IMR-90 (cell line): Measurements from ENCODE around the gene OPRM1.

Experiments
- CHD1 ChIP-seq: IDR thresholded peaks from 2 replicates; pipeline ENCODE4 v1.6.1; 2012; ENCODE audit warnings: low read depth, low read length, improper control_type of control experiment
- MAFK ChIP-seq: IDR thresholded peaks from 2 replicates; pipeline ENCODE4 v1.6.1; 2012; ENCODE audit warnings: low read depth, low read length, improper control_type of control experiment
- MAZ ChIP-seq: IDR thresholded peaks from 2 replicates; pipeline ENCODE4 v1.6.1; 2012; ENCODE audit warnings: low read depth, mild to moderate bottlenecking, low read length, improper control_type of control experiment, moderate library complexity, borderline replicate concordance
- TF ChIP-seq, protein P1 (sequence below): fragments of 150-350 bp; IDR thresholded peaks from 2 replicates; pipeline ENCODE4 v1.6.1; 2016; ENCODE audit warnings: low read depth, mild to moderate bottlenecking, low read length, moderate library complexity, borderline replicate concordance
- TF ChIP-seq, protein P2 (sequence below): conservative IDR thresholded peaks from 2 replicates; pipeline ENCODE4 v1.5.1; 2012; ENCODE audit warnings: mild to moderate bottlenecking, low read depth, low read length, improper control_type of control experiment
- TF ChIP-seq, protein P3 (sequence below): fragments of 150-350 bp; IDR thresholded peaks from 2 replicates; pipeline ENCODE4 v1.6.1; 2017; ENCODE audit warnings: mild to moderate bottlenecking, antibody characterized with exemption, low read length, low read depth

DNA sequence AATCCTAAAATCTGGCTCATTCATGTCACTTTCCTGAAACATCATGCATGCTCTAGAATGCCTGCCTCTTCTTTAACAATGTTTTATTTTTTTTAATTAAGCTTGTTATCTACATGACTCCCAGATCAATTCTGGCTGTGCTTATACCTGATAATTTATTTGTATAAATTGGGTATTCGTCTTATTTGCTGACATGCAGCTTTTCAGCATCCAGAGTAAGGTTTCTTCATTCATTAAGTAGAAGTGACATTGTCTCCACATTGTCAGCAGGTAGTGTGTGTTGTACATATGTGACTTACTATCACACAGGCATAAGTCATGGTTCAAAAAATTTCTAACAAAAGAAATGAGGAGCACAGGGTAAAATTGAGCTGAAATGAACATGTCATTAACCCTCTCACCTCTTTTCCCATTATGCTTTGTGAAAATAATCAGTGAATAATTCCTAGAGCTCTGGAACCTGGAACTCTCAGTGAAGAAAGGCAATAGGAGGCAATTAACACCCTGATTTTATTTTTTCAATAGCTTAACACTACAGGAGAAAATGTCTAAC lies 157.4 kb downstream of the OPRM1 start:
- TF ChIP-seq, protein P1, sequence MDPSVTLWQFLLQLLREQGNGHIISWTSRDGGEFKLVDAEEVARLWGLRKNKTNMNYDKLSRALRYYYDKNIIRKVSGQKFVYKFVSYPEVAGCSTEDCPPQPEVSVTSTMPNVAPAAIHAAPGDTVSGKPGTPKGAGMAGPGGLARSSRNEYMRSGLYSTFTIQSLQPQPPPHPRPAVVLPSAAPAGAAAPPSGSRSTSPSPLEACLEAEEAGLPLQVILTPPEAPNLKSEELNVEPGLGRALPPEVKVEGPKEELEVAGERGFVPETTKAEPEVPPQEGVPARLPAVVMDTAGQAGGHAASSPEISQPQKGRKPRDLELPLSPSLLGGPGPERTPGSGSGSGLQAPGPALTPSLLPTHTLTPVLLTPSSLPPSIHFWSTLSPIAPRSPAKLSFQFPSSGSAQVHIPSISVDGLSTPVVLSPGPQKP, result no peak
- TF ChIP-seq, protein P2, sequence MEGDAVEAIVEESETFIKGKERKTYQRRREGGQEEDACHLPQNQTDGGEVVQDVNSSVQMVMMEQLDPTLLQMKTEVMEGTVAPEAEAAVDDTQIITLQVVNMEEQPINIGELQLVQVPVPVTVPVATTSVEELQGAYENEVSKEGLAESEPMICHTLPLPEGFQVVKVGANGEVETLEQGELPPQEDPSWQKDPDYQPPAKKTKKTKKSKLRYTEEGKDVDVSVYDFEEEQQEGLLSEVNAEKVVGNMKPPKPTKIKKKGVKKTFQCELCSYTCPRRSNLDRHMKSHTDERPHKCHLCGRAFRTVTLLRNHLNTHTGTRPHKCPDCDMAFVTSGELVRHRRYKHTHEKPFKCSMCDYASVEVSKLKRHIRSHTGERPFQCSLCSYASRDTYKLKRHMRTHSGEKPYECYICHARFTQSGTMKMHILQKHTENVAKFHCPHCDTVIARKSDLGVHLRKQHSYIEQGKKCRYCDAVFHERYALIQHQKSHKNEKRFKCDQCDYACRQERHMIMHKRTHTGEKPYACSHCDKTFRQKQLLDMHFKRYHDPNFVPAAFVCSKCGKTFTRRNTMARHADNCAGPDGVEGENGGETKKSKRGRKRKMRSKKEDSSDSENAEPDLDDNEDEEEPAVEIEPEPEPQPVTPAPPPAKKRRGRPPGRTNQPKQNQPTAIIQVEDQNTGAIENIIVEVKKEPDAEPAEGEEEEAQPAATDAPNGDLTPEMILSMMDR, result no peak
- TF ChIP-seq MAFK (peak; percentile 68), MAZ (no peak), CHD1 (no peak)
- TF ChIP-seq, protein P3, sequence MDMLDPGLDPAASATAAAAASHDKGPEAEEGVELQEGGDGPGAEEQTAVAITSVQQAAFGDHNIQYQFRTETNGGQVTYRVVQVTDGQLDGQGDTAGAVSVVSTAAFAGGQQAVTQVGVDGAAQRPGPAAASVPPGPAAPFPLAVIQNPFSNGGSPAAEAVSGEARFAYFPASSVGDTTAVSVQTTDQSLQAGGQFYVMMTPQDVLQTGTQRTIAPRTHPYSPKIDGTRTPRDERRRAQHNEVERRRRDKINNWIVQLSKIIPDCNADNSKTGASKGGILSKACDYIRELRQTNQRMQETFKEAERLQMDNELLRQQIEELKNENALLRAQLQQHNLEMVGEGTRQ, result no peak
